ENCODE results near the gene MIOX.

Gene MIOX

GRCh38 chr22:50490531-50491308, 4.1 kb downstream of the MIOX start:
- DNase-seq (ENCODE audit: low read depth): no peak

GRCh38 chr22:50497093-50497492, 10.4 kb downstream of the MIOX start:
- no peak for DNase-seq (ENCODE audit: low read depth)

- peak; percentile 54 for DNase-seq (ENCODE audit: low read depth)
Observed at GRCh38 chr22:50498322-50498890, 11.7 kb downstream of the MIOX start.

GRCh38 chr22:50500452-50500851, 13.8 kb downstream of the MIOX start:
- no peak for DNase-seq (ENCODE audit: low read depth)

GRCh38 chr22:50502096-50502495, 15.4 kb downstream of the MIOX start:
- DNase-seq (ENCODE audit: low read depth): no peak

GRCh38 chr22:50502628-50503474, 16.2 kb downstream of the MIOX start:
- DNase-seq (ENCODE audit: low read depth): no peak

- no peak for DNase-seq (ENCODE audit: low read depth)
Observed at GRCh38 chr22:50503475-50504145, 17.0 kb downstream of the MIOX start.

GRCh38 chr22:50504369-50505211, 17.9 kb downstream of the MIOX start:
- no peak for DNase-seq (ENCODE audit: low read depth)

GRCh38 chr22:50505276-50505775, 18.7 kb downstream of the MIOX start:
- DNase-seq (ENCODE audit: low read depth): no peak

- no peak for DNase-seq (ENCODE audit: low read depth)
Observed at GRCh38 chr22:50505776-50506610, 19.3 kb downstream of the MIOX start.

- no peak for DNase-seq (ENCODE audit: low read depth)
Observed at GRCh38 chr22:50506611-50507420, 20.2 kb downstream of the MIOX start.

- DNase-seq (ENCODE audit: low read depth): peak; percentile 83
Observed at GRCh38 chr22:50507421-50507990, 20.8 kb downstream of the MIOX start, which contains the start of gene LMF2. Gene LMF2, minus strand, starts transcription at chr22:50507702. Its CDS starts 27 bp downstream, at chr22:50507675.

- peak; percentile 96 for DNase-seq (ENCODE audit: low read depth)
Observed at GRCh38 chr22:50507991-50508884, 21.6 kb downstream of the MIOX start, which contains the start of gene NCAPH2. Gene NCAPH2, plus strand, starts transcription at chr22:50508224. Its CDS starts 114 bp downstream, at chr22:50508338.

GRCh38 chr22:50508897-50509296, 22.2 kb downstream of the MIOX start:
- DNase-seq (ENCODE audit: low read depth): no peak

GRCh38 chr22:50513175-50513574, 26.5 kb downstream of the MIOX start:
- no peak for DNase-seq (ENCODE audit: low read depth)

GRCh38 chr22:50516068-50516467, 29.4 kb downstream of the MIOX start:
- DNase-seq (ENCODE audit: low read depth): no peak

GRCh38 chr22:50516891-50517290, 30.2 kb downstream of the MIOX start:
- no peak for DNase-seq (ENCODE audit: low read depth)

Data from stimulated activated CD8-positive, alpha-beta memory T cell treated with anti-CD3 and anti-CD28 coated beads, Interleukin-15, amount 100 ng/mL, for 1 hour (primary cell).